Fibroblast of lung (primary cell): ENCODE results near the gene SLC8A2. TPM values are rescaled to one million over a fixed set of nuclear protein-coding genes. Genes with fewer than 3 reads are reported as not detected.

Experiments used
- DNase-seq, 2 donors: peaks; one replicate each; pipeline versions ENCODE4 v3.0.0 to v3.0.0-alpha.2; 2010; ENCODE audit warnings: low read depth in 2 of 2
- H2AFZ ChIP-seq: 2 replicates; pipeline ENCODE4 v1.5.1; 2012; ENCODE audit warnings: low read length, control low read depth, inconsistent platforms
- H3K27ac ChIP-seq: 2 replicates; pipeline ENCODE4 v1.5.1; 2011; ENCODE audit warnings: low read length, control low read depth; ENCODE audit not compliant: insufficient read depth
- H3K27me3 ChIP-seq: 2 replicates; pipeline ENCODE4 v1.5.1; 2011; ENCODE audit warnings: mild to moderate bottlenecking, low read length; ENCODE audit not compliant: control insufficient read depth, insufficient read depth
- H3K36me3 ChIP-seq: 2 replicates; pipeline ENCODE4 v1.5.1; 2011; ENCODE audit warnings: low read length; ENCODE audit not compliant: control insufficient read depth, insufficient read depth
- H3K4me1 ChIP-seq: 2 replicates; pipeline ENCODE4 v1.5.1; 2011; ENCODE audit warnings: low read length; ENCODE audit not compliant: control insufficient read depth, insufficient read depth; ENCODE audit errors: extremely low read depth
- H3K4me2 ChIP-seq: 2 replicates; pipeline ENCODE4 v1.5.1; 2011; ENCODE audit warnings: low read length, control low read depth; ENCODE audit not compliant: insufficient read depth; ENCODE audit errors: extremely low read depth
- H3K4me3 ChIP-seq, 4 experiments: fragments of 200-600 bp in 1 of 4; sonication (generic) in 1 of 4; replicated peaks in 1 of 4; 2 replicates each; pipeline ENCODE4 v1.5.1; 2011 to 2016; ENCODE audit warnings: low read length in 4 of 4, low read depth in 3 of 4, mild to moderate bottlenecking in 3 of 4, control low read depth in 2 of 4, inconsistent platforms in 1 of 4, mixed read lengths in 1 of 4; ENCODE audit not compliant: insufficient read depth in 1 of 4; ENCODE audit errors: control extremely low read depth in 1 of 4
- H3K79me2 ChIP-seq: 2 replicates; pipeline ENCODE4 v1.5.1; 2012; ENCODE audit warnings: mild to moderate bottlenecking, low read length, inconsistent platforms; ENCODE audit not compliant: control insufficient read depth, insufficient read depth
- H3K9ac ChIP-seq: 2 replicates; pipeline ENCODE4 v1.5.1; 2011; ENCODE audit warnings: mild to moderate bottlenecking, low read length, control low read depth; ENCODE audit not compliant: insufficient read depth
- H3K9me3 ChIP-seq: 2 replicates; pipeline ENCODE4 v1.5.1; 2012; ENCODE audit warnings: low read depth, low read length; ENCODE audit not compliant: control insufficient read depth, insufficient read depth
- H4K20me1 ChIP-seq: 2 replicates; pipeline ENCODE4 v1.5.1; 2011; ENCODE audit warnings: low read length; ENCODE audit not compliant: control insufficient read depth, insufficient read depth; ENCODE audit errors: extremely low read depth
- EZH2 ChIP-seq: IDR thresholded peaks from 2 replicates; pipeline ENCODE4 v1.5.1; 2012; ENCODE audit warnings: low read length, control low read depth, mild to moderate bottlenecking; ENCODE audit errors: missing control alignments
- polyA plus RNA-seq, 2 donors: library from polyadenylated mRNA; depleted of rRNA in 1 of 2; stranded (reverse) in 1 of 2; unstranded in 1 of 2; fragments of >200 nt; gene quantifications; 2 replicates each; pipeline ENCODE4 v1.2.1, GENCODE V29; 2011 to 2012; ENCODE audit warnings: missing spikeins in 1 of 2
- total RNA-seq: library from RNA; depleted of rRNA; stranded (reverse); fragments of >200 nt; gene quantifications from 2 replicates; pipeline ENCODE4 v1.2.1, GENCODE V29; 2014
- TF ChIP-seq, protein P1 (sequence below), 2 donors: IDR thresholded peaks in 1 of 2; conservative IDR thresholded peaks in 1 of 2; 1 replicate in 1 of 2; 2 replicates in 1 of 2; pipeline ENCODE4 v1.5.1; 2011 to 2012; ENCODE audit warnings: low read length in 2 of 2, control low read depth in 1 of 2, inconsistent platforms in 1 of 2, low read depth in 1 of 2, mild to moderate bottlenecking in 1 of 2

Gene SLC8A2
- total and polyA plus RNA-seq, 2 donors (not counting 1 experiment from before 2014, with no cell fraction given), result under 0.01 TPM; not detected in 1

- TF ChIP-seq EZH2, result peak; percentile 58
- TF ChIP-seq, protein P1, sequence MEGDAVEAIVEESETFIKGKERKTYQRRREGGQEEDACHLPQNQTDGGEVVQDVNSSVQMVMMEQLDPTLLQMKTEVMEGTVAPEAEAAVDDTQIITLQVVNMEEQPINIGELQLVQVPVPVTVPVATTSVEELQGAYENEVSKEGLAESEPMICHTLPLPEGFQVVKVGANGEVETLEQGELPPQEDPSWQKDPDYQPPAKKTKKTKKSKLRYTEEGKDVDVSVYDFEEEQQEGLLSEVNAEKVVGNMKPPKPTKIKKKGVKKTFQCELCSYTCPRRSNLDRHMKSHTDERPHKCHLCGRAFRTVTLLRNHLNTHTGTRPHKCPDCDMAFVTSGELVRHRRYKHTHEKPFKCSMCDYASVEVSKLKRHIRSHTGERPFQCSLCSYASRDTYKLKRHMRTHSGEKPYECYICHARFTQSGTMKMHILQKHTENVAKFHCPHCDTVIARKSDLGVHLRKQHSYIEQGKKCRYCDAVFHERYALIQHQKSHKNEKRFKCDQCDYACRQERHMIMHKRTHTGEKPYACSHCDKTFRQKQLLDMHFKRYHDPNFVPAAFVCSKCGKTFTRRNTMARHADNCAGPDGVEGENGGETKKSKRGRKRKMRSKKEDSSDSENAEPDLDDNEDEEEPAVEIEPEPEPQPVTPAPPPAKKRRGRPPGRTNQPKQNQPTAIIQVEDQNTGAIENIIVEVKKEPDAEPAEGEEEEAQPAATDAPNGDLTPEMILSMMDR (conservative IDR thresholded peaks at IDR 0.05 in 1 of 2, IDR thresholded peaks at IDR 0.05 in 1 of 2; ENCODE audit: low read depth in 1 of 2, low read length in 2 of 2), result no peak
- H2AFZ ChIP-seq, result no peak overlapping the region
- peaks cover 50% of the 10 kb centered on the region for H3K27me3 ChIP-seq
- no peaks in the 10 kb centered on the region for H3K79me2 ChIP-seq
- H3K9ac ChIP-seq, result no peak overlapping the region
- no peaks in the 10 kb centered on the region for H3K36me3 ChIP-seq
- no peaks in the 10 kb centered on the region for H4K20me1 ChIP-seq
- H3K9me3 ChIP-seq, result no peaks in the 10 kb centered on the region
- H3K4me2 ChIP-seq, result no peak overlapping the region
- no peak overlapping the region for H3K4me3 ChIP-seq
- DNase-seq, result no peak
- no peak overlapping the region for H3K27ac ChIP-seq
- H3K4me1 ChIP-seq, result peaks cover 8% of the 10 kb centered on the region
These were observed 49.1 kb downstream of the SLC8A2 start for GRCh38 chr19:47422417-47423163.

DNA sequence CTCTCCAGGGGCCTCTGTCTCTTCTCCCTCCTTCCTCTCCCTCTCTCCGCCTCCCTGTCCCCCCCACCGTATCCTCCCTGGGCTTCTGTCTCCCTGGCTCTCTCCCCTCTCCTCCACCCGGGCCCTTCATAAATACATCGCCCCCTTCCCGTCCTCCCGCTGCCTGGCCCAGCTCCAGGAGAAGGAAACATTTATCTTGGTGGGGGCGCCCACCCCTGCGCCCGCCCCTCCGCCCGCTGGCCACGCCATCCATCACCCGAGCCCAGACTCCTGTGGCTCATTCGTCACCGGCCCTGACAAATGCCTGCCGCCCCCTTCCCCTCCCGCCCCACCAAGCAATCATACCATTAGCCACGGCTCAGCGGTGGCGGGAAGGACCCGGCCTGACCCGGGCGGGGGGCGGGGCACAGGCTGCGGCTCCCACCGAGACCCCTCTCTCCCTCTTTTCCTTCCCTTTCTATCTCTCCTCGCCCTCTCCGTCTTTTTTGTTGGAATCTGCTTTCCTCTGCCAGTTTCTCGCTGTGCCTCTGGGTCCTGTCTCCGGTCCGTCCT is 49.8 kb downstream of the SLC8A2 start:
- H3K27ac ChIP-seq, result no peak overlapping the region
- no peaks in the 10 kb centered on the region for H3K36me3 ChIP-seq
- H2AFZ ChIP-seq, result no peak overlapping the region
- no peak overlapping the region for H3K4me3 ChIP-seq
- H3K4me1 ChIP-seq, result peaks cover 5% of the 10 kb centered on the region
- DNase-seq, result peak in 1 of 2 donors; percentile 49
- no peaks in the 10 kb centered on the region for H3K9me3 ChIP-seq
- H3K4me2 ChIP-seq, result no peak overlapping the region
- no peaks in the 10 kb centered on the region for H4K20me1 ChIP-seq
- no peak for TF ChIP-seq EZH2
- TF ChIP-seq, protein P1 (conservative IDR thresholded peaks at IDR 0.05 in 1 of 2, IDR thresholded peaks at IDR 0.05 in 1 of 2; ENCODE audit: low read depth in 1 of 2, low read length in 2 of 2), result no peak
- H3K79me2 ChIP-seq, result no peaks in the 10 kb centered on the region
- H3K27me3 ChIP-seq, result peaks cover 50% of the 10 kb centered on the region
- no peak overlapping the region for H3K9ac ChIP-seq

DNA sequence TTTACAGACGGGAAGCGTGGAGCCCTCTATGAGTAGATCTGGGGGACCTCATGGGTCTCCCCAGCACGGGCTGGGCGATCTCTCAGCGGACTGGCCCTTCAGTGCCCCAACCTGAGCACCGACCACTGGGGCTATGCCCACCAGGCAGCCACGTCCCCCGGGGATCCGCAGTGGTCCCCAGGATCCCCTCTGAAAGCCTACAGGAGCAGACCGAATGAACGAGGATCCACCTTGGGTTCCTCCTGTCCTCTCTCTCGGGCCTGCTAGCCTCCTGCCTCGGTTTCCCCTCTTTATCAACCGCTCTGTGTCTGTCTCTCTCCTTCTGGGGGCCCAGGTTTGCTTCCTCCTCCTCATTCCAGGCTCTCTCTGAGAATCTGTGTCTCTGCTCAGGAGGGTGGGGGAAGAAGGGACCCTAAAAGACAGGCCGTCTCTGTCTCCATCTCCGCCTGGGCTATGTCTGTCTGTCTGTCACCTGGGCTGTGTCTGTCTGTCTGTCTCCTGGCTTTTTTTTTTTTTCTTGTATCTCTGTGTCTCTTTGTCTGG is 50.4 kb downstream of the SLC8A2 start:
- Histone ChIP-seq H3K27me3 (peaks cover 50% of the 10 kb centered on the region), H3K9me3 (no peaks in the 10 kb centered on the region), H3K27ac (no peak overlapping the region), H3K4me1 (peaks cover 5% of the 10 kb centered on the region), H2AFZ (no peak overlapping the region), H3K4me2 (no peak overlapping the region), H3K4me3 (no peak overlapping the region), H3K79me2 (no peaks in the 10 kb centered on the region), H3K36me3 (no peaks in the 10 kb centered on the region), H4K20me1 (no peaks in the 10 kb centered on the region), H3K9ac (no peak overlapping the region)
- TF ChIP-seq, protein P1 (conservative IDR thresholded peaks at IDR 0.05 in 1 of 2, IDR thresholded peaks at IDR 0.05 in 1 of 2; ENCODE audit: low read depth in 1 of 2, low read length in 2 of 2), result no peak
- peak; percentile 88 for TF ChIP-seq EZH2
- no peak for DNase-seq
